OCI-LY1 (cell line): ENCODE data around the gene BMERB1.

Experiments
- H2AFZ ChIP-seq: fragments of 200-600 bp; sonication (generic), shearing (Covaris generic); 2 replicates; pipeline ENCODE4 v1.6.0; 2014; ENCODE audit warnings: antibody characterized with exemption, mild to moderate bottlenecking, low read length
- H3F3A ChIP-seq: fragments of 200-600 bp; sonication (generic), shearing (Covaris generic); 2 replicates; pipeline ENCODE4 v1.6.0; 2014; ENCODE audit warnings: mild to moderate bottlenecking, antibody characterized with exemption, low read length, moderate library complexity; ENCODE audit not compliant: insufficient read depth
- H3K27ac ChIP-seq: fragments of 200-600 bp; sonication (generic); 2 replicates; pipeline ENCODE4 v1.5.1; 2014; ENCODE audit warnings: low read length, mixed run types, mild to moderate bottlenecking, low read depth; ENCODE audit not compliant: poor library complexity, severe bottlenecking
- H3K27me3 ChIP-seq: fragments of 200-600 bp; sonication (generic); 2 replicates; pipeline ENCODE4 v1.6.0; 2014; ENCODE audit warnings: antibody characterized with exemption, mild to moderate bottlenecking, low read length, moderate library complexity; ENCODE audit not compliant: insufficient read depth
- H3K36me3 ChIP-seq: fragments of 200-600 bp; sonication (generic); 2 replicates; pipeline ENCODE4 v1.6.1; 2014; ENCODE audit warnings: mild to moderate bottlenecking, antibody characterized with exemption, low read length, moderate library complexity, mixed read lengths; ENCODE audit not compliant: insufficient read depth
- H3K4me1 ChIP-seq: fragments of 200-600 bp; sonication (generic); 2 replicates; pipeline ENCODE4 v1.5.1; 2014; ENCODE audit warnings: mild to moderate bottlenecking, low read length, moderate library complexity; ENCODE audit not compliant: insufficient read depth, severe bottlenecking
- H3K4me2 ChIP-seq: fragments of 200-600 bp; sonication (generic), shearing (Covaris generic); 2 replicates; pipeline ENCODE4 v1.6.1; 2014; ENCODE audit warnings: low read length
- H3K4me3 ChIP-seq: fragments of 200-600 bp; sonication (generic); 2 replicates; pipeline ENCODE4 v1.5.1; 2014; ENCODE audit warnings: low read length, low read depth, mild to moderate bottlenecking, mixed read lengths; ENCODE audit not compliant: poor library complexity, severe bottlenecking
- H3K79me2 ChIP-seq: fragments of 200-600 bp; shearing (Covaris generic); 2 replicates; pipeline ENCODE4 v1.6.1; 2016; ENCODE audit warnings: mixed run types, low read length, mixed read lengths; ENCODE audit not compliant: insufficient read depth
- H3K9ac ChIP-seq: fragments of 200-600 bp; sonication (generic), shearing (Covaris generic); 2 replicates; pipeline ENCODE4 v1.6.1; 2014; ENCODE audit warnings: mild to moderate bottlenecking, low read length, mixed read lengths
- H3K9me2 ChIP-seq: fragments of 200-600 bp; sonication (generic), shearing (Covaris generic); 2 replicates; pipeline ENCODE4 v1.6.1; 2014; ENCODE audit warnings: low read depth, mild to moderate bottlenecking, low read length, mixed read lengths
- H3K9me3 ChIP-seq: fragments of 200-600 bp; shearing (Covaris generic); 2 replicates; pipeline ENCODE4 v1.6.1; 2014; ENCODE audit warnings: low read length, mixed read lengths
- H4K20me1 ChIP-seq: fragments of 200-600 bp; sonication (generic), shearing (Covaris generic); 2 replicates; pipeline ENCODE4 v1.6.0; 2016; ENCODE audit warnings: mild to moderate bottlenecking, low read length; ENCODE audit not compliant: insufficient read depth
- EZH2 ChIP-seq: fragments of 200-600 bp; sonication (generic), shearing (Covaris generic); IDR thresholded peaks from 2 replicates; pipeline ENCODE4 v1.8.0; 2017; ENCODE audit warnings: borderline replicate concordance, mixed run types, mild to moderate bottlenecking, antibody characterized with exemption, low read length, moderate library complexity, mixed read lengths
- TF ChIP-seq, protein P1 (sequence below): fragments of 200-600 bp; sonication (generic), shearing (Covaris generic); IDR thresholded peaks from 2 replicates; pipeline ENCODE4 v1.5.1; 2017; ENCODE audit warnings: mild to moderate bottlenecking, antibody characterized with exemption, low read length, moderate library complexity, mixed read lengths

The BMERB1 gene

DNA sequence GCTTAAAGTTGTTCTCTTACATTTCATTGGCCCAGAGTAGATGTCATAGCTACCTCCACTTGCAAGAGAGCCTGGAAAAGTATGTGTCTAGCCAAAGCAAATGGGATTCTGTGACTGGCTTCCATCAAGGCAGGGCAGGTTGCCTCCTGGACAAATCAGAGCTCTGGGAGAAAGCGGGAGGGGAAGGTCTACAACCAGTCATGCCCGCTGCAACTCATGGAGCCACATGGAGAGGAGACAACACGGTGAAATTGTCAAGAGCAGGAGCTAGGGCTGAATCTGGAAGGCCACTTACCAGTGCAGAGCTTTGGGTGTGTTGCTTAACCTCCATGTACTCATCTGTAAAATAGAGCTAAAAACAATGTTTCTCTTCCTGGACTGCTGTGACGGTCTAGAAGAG is 124.8 kb downstream of the BMERB1 start:
- Histone ChIP-seq H3K9ac (no peak overlapping the region), H3K36me3 (no peaks in the 10 kb centered on the region), H3K4me2 (no peak overlapping the region)

DNA sequence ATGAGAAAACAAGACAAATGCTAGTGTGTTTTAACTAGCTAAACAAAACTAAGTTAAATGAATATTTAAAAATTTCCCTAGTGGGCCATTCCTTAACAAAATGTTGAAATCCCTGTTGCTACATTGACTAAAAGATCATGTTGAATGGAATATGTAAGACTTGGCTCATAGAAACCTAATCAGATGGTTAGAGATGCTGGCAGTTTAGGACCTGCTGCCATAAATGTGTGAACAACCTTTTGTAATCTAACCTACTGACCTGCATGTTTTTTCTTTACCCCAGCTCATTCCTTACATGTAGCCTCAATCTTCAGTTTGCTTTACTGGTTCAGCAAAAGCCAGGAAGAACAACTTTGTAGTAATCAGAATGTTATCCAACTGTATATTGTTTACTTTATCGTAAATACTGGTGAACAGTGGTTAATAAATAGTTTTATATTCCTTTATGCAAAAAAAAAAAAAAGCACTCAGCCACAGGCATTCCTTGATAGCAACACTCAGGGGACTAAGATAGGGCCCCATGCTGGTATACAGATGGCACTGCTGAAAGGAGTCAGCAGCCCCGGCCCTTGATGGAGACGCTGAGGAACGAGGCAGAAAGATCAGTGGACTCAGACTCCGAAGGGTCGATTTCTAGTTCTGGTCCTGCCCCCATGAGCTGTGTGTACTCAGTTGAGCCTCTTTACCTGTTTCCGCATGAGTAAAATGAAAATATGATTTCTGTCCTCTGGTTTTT is 130.4 kb downstream of the BMERB1 start:
- H3K27ac ChIP-seq, result no peak overlapping the region
- no peak overlapping the region for H3K9ac ChIP-seq
- H3K4me3 ChIP-seq, result no peak overlapping the region
- no peaks in the 10 kb centered on the region for H4K20me1 ChIP-seq
- no peaks in the 10 kb centered on the region for H3K36me3 ChIP-seq
- H3K4me2 ChIP-seq, result no peak overlapping the region
- H3K79me2 ChIP-seq, result no peaks in the 10 kb centered on the region
- no peak overlapping the region for H2AFZ ChIP-seq
- no peaks in the 10 kb centered on the region for H3K27me3 ChIP-seq
- no peaks in the 10 kb centered on the region for H3K9me2 ChIP-seq
- H3F3A ChIP-seq, result no peaks in the 10 kb centered on the region
- TF ChIP-seq, protein P1, sequence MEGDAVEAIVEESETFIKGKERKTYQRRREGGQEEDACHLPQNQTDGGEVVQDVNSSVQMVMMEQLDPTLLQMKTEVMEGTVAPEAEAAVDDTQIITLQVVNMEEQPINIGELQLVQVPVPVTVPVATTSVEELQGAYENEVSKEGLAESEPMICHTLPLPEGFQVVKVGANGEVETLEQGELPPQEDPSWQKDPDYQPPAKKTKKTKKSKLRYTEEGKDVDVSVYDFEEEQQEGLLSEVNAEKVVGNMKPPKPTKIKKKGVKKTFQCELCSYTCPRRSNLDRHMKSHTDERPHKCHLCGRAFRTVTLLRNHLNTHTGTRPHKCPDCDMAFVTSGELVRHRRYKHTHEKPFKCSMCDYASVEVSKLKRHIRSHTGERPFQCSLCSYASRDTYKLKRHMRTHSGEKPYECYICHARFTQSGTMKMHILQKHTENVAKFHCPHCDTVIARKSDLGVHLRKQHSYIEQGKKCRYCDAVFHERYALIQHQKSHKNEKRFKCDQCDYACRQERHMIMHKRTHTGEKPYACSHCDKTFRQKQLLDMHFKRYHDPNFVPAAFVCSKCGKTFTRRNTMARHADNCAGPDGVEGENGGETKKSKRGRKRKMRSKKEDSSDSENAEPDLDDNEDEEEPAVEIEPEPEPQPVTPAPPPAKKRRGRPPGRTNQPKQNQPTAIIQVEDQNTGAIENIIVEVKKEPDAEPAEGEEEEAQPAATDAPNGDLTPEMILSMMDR, result no peak
- no peak for TF ChIP-seq EZH2
- H3K9me3 ChIP-seq, result no peaks in the 10 kb centered on the region
- H3K4me1 ChIP-seq, result no peaks in the 10 kb centered on the region

More for the DNA sequence above, 124.8 kb downstream of the BMERB1 start:
- Histone ChIP-seq H4K20me1 (no peaks in the 10 kb centered on the region), H3F3A (no peaks in the 10 kb centered on the region), H2AFZ (no peak overlapping the region), H3K9me2 (no peaks in the 10 kb centered on the region), H3K9me3 (no peaks in the 10 kb centered on the region), H3K4me3 (no peak overlapping the region), H3K27me3 (0 out of 2 replicates have a peak, but pooled peaks cover 5% of the 10 kb centered on the region), H3K4me1 (no peaks in the 10 kb centered on the region), H3K79me2 (no peaks in the 10 kb centered on the region), H3K27ac (no peak overlapping the region)
- no peak for TF ChIP-seq EZH2
- TF ChIP-seq, protein P1, result no peak

DNA sequence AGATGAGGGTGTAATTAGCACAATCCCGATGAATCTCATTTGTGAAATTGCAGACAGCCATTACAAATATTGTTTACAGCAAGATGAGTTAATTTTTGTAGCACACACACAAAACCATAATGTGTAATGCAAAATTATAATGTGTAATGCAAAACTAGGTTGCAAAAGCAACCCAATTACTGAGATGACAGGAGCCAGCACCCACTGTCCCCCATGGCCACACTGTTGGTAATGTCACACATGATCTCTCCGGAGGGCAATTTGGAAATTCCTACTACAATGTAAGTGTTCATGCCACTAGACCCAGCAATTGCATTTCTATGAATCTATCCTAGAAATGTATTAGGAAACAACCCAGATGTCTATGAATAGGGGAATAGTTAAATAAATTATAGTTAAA is 131.7 kb downstream of the BMERB1 start:
- Histone ChIP-seq H3F3A (no peaks in the 10 kb centered on the region), H3K9me2 (no peaks in the 10 kb centered on the region), H3K4me1 (no peaks in the 10 kb centered on the region), H3K4me2 (no peak overlapping the region), H3K79me2 (no peaks in the 10 kb centered on the region), H3K9ac (no peak overlapping the region), H3K27me3 (no peaks in the 10 kb centered on the region), H3K36me3 (no peaks in the 10 kb centered on the region), H2AFZ (no peak overlapping the region), H3K27ac (no peak overlapping the region), H3K4me3 (no peak overlapping the region), H3K9me3 (no peaks in the 10 kb centered on the region), H4K20me1 (no peaks in the 10 kb centered on the region)
- TF ChIP-seq EZH2, result no peak
- TF ChIP-seq, protein P1, result no peak
